Glutamatergic neuron (in vitro differentiated cells): ENCODE measurements around the gene TMEM236. TPM values are rescaled to one million over a fixed set of nuclear protein-coding genes. Genes with fewer than 3 reads are reported as not detected.

ENCODE experiments used
- DNase-seq: peaks from one replicate; pipeline ENCODE4 v3.0.0; 2022
- H3K27ac Mint-ChIP-seq: one replicate; pipeline ENCODE4 v1.8.0; 2020; ENCODE audit warnings: mild to moderate bottlenecking, mixed read lengths, inconsistent platforms; ENCODE audit not compliant: unreplicated experiment
- H3K27me3 Mint-ChIP-seq: one replicate; pipeline ENCODE4 v1.8.0; 2020; ENCODE audit warnings: mild to moderate bottlenecking, moderate library complexity, mixed read lengths, inconsistent platforms; ENCODE audit not compliant: unreplicated experiment
- H3K36me3 Mint-ChIP-seq: one replicate; pipeline ENCODE4 v1.8.0; 2020; ENCODE audit warnings: mild to moderate bottlenecking, mixed read lengths, inconsistent platforms; ENCODE audit not compliant: unreplicated experiment
- H3K4me1 Mint-ChIP-seq: one replicate; pipeline ENCODE4 v1.8.0; 2020; ENCODE audit warnings: mild to moderate bottlenecking, low read depth, mixed read lengths, inconsistent platforms; ENCODE audit not compliant: unreplicated experiment
- H3K4me3 Mint-ChIP-seq: one replicate; pipeline ENCODE4 v1.8.0; 2020; ENCODE audit warnings: mild to moderate bottlenecking, mixed read lengths, inconsistent platforms; ENCODE audit not compliant: unreplicated experiment
- H3K9me3 Mint-ChIP-seq: one replicate; pipeline ENCODE4 v1.8.0; 2020; ENCODE audit warnings: mild to moderate bottlenecking, moderate library complexity, mixed read lengths, inconsistent platforms; ENCODE audit not compliant: unreplicated experiment
- microRNA-seq: library from miRNA; unstranded; fragments of <30 nt; microRNA quantifications from one replicate; pipeline ENCODE4, GENCODE V29; 2020; ENCODE audit not compliant: unreplicated experiment
- total RNA-seq: library from RNA; stranded (reverse); fragmentation: NEBNext Ultra II Directional; extraction: Animal tissue kit (Norgen Biotek cat#: 25700); gene quantifications from one replicate; pipeline ENCODE4 v1.2.1, GENCODE V29; 2021; ENCODE audit not compliant: unreplicated experiment
- TF ChIP-seq, protein P1 (sequence below): fragments of 200-600 bp; sonication (generic); IDR thresholded peaks from one replicate; pipeline ENCODE4 v1.5.0; 2021; ENCODE audit not compliant: partially characterized antibody, unreplicated experiment

Gene TMEM236
- total RNA-seq, 1 donor from 2014 or later = 0.07 TPM

DNA sequence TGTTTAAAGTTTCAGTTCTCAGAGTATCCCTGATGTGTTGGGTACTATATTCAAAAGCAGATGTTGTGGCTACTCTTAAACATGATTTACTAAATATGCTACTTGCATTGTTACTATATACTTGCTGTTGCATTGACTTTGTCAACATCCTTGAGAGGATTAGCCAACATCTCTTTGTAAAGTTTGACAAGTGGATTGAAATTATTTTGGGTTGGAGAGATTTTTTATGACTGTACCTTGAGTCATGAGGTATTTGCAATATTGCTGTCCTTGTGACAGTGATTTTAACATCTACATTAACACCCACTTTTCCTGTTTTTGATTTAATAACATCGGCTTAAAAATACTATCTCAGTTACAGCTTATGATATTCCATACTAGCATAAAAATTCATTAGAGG, 89.0 kb downstream of the TMEM236 start:
- Mint-ChIP-seq H3K9me3 (no peaks in the 10 kb centered on the region), H3K4me3 (no peak overlapping the region), H3K27me3 (no peaks in the 10 kb centered on the region), H3K4me1 (no peaks in the 10 kb centered on the region), H3K27ac (no peak overlapping the region), H3K36me3 (no peaks in the 10 kb centered on the region)
- TF ChIP-seq, protein P1, sequence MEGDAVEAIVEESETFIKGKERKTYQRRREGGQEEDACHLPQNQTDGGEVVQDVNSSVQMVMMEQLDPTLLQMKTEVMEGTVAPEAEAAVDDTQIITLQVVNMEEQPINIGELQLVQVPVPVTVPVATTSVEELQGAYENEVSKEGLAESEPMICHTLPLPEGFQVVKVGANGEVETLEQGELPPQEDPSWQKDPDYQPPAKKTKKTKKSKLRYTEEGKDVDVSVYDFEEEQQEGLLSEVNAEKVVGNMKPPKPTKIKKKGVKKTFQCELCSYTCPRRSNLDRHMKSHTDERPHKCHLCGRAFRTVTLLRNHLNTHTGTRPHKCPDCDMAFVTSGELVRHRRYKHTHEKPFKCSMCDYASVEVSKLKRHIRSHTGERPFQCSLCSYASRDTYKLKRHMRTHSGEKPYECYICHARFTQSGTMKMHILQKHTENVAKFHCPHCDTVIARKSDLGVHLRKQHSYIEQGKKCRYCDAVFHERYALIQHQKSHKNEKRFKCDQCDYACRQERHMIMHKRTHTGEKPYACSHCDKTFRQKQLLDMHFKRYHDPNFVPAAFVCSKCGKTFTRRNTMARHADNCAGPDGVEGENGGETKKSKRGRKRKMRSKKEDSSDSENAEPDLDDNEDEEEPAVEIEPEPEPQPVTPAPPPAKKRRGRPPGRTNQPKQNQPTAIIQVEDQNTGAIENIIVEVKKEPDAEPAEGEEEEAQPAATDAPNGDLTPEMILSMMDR = no peak
- DNase-seq = no peak

- H3K27ac Mint-ChIP-seq = no peak overlapping the region
- TF ChIP-seq, protein P1 = no peak
- H3K36me3 Mint-ChIP-seq = no peaks in the 10 kb centered on the region
- H3K4me3 Mint-ChIP-seq = no peak overlapping the region
- no peaks in the 10 kb centered on the region for H3K4me1 Mint-ChIP-seq
- no peak for DNase-seq
- no peaks in the 10 kb centered on the region for H3K27me3 Mint-ChIP-seq
- H3K9me3 Mint-ChIP-seq = no peaks in the 10 kb centered on the region
Measured at GRCh38 chr10:17842641-17843040, 90.6 kb downstream of the TMEM236 start.

- H3K4me1 Mint-ChIP-seq = no peaks in the 10 kb centered on the region
- H3K9me3 Mint-ChIP-seq = no peaks in the 10 kb centered on the region
- no peak overlapping the region for H3K4me3 Mint-ChIP-seq
- TF ChIP-seq, protein P1 = peak; percentile 54
- DNase-seq = no peak
- H3K36me3 Mint-ChIP-seq = no peaks in the 10 kb centered on the region
- no peak overlapping the region for H3K27ac Mint-ChIP-seq
- no peaks in the 10 kb centered on the region for H3K27me3 Mint-ChIP-seq
Measured at GRCh38 chr10:17847585-17848296, 95.7 kb downstream of the TMEM236 start.

- no peak overlapping the region for H3K4me3 Mint-ChIP-seq
- H3K36me3 Mint-ChIP-seq = no peaks in the 10 kb centered on the region
- TF ChIP-seq, protein P1 = no peak
- H3K27me3 Mint-ChIP-seq = no peaks in the 10 kb centered on the region
- no peak for DNase-seq
- no peaks in the 10 kb centered on the region for H3K9me3 Mint-ChIP-seq
- no peak overlapping the region for H3K27ac Mint-ChIP-seq
- H3K4me1 Mint-ChIP-seq = no peaks in the 10 kb centered on the region
Measured at GRCh38 chr10:17848646-17849045, 96.6 kb downstream of the TMEM236 start.

Small RNA genes within 50 kb of the gene (microRNA-seq; reads per million reads assigned to microRNA genes)
- 32.7 reads per million, percentile 64 among the genes with 10 or more reads in this experiment for gene MIR511

Other genes with a start within 250 kb of the TMEM236 start
- gene HACD1, start 134.8 kb upstream of the TMEM236 start, total RNA-seq = 5.4 TPM
- 81.0 TPM for gene STAM, start 108.0 kb upstream of the TMEM236 start, total RNA-seq
- 7.9 TPM for gene MRC1, start 57.1 kb downstream of the TMEM236 start, total RNA-seq
- not detected for gene SLC39A12, start 199.7 kb downstream of the TMEM236 start, total RNA-seq